CD4-positive, alpha-beta T cell treated with Interleukin-6 at 100 ng/mL for 8 hours (primary cell): Measurements from ENCODE around the gene STK25.

Experiments
- DNase-seq: peaks from one replicate; pipeline ENCODE4 v3.0.0-alpha.2; 2020; ENCODE audit warnings: mixed read lengths, low spot score

Gene STK25

GRCh38 chr2:241508240-241509154 is at the start of gene STK25:
STK25 (minus strand) TSS chr2:241508584; CDS start chr2:241508035, 549 bp downstream.
- peak; percentile 98 for DNase-seq

GRCh38 chr2:241556746-241557145 is 48.4 kb upstream of the STK25 start:
- no peak for DNase-seq

GRCh38 chr2:241555711-241556110 is 47.3 kb upstream of the STK25 start:
- DNase-seq = no peak

- DNase-seq = no peak
Measured at GRCh38 chr2:241554610-241555322, 46.4 kb upstream of the STK25 start.

- no peak for DNase-seq
Measured at GRCh38 chr2:241553981-241554380, 45.6 kb upstream of the STK25 start.

GRCh38 chr2:241553512-241553830 is 45.1 kb upstream of the STK25 start:
- DNase-seq = no peak

GRCh38 chr2:241551998-241552737 is 43.8 kb upstream of the STK25 start:
- DNase-seq = no peak

GRCh38 chr2:241551599-241551997 is 43.2 kb upstream of the STK25 start:
- DNase-seq = no peak

- DNase-seq = no peak
Measured at GRCh38 chr2:241550616-241551580, 42.5 kb upstream of the STK25 start.

- DNase-seq = no peak
Measured at GRCh38 chr2:241548451-241548835, 40.1 kb upstream of the STK25 start.

- no peak for DNase-seq
Measured at GRCh38 chr2:241547781-241548450, 39.5 kb upstream of the STK25 start.

- no peak for DNase-seq
Measured at GRCh38 chr2:241546771-241547498, 38.6 kb upstream of the STK25 start.

- no peak for DNase-seq
Measured at GRCh38 chr2:241545523-241546473, 37.4 kb upstream of the STK25 start.

- no peak for DNase-seq
Measured at GRCh38 chr2:241545106-241545505, 36.7 kb upstream of the STK25 start.

GRCh38 chr2:241542278-241542605 is 33.9 kb upstream of the STK25 start:
- no peak for DNase-seq

- DNase-seq = no peak
Measured at GRCh38 chr2:241541564-241542277, 33.3 kb upstream of the STK25 start.

- DNase-seq = peak; percentile 31
Measured at GRCh38 chr2:241540771-241541561, 32.6 kb upstream of the STK25 start.

GRCh38 chr2:241540401-241540770 is 32.0 kb upstream of the STK25 start:
- DNase-seq = no peak
